ENCODE measurements around the gene HOXA3.

DNA sequence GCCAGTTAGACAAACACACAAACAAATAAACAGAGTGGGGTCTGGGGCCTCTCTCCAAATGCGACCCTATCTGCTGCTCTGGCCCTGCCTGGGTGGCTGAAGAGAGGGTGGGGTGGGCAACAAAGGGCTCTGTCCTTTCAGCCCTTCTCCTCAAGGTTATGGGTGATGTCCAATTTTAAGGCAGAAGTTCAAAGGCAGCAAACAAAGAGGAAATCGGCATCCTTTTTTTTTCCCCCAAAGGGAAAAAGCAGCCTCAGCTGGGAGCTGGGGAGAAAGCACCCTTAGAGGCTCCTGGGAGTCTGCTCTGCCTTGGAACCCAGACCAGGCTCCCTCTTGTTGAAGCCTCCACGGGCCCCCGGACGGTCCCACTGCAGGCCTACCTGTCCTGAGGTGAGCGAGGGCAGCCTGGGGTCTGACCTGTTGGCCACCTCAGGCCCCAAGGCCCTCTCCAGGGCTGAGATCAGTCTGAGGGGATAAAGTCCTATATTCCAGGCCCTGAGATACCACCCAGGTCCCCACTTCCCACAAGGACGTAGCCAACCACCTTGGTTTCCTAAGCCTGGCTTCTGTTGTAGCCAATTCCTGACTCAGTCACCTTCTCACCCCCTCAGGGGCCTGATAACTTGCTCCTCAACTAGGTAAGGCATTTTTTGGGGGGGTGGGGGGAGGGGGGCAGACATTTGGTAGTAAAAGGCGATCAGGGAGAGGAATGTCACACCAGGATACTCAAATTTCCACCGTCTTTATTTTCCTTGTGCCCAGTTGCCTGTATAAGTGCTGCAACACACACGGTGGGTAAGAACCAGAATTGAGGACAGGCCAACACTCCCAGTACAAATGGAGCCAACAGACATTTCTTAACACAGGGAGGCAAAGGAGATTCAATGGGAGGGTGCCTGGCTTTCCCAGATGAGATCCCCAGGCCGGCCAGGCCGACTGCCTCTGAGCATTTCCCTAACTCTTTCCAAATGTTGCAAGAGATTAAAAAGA, 28.3 kb upstream of the HOXA3 start:
- TF ChIP-seq, protein P1, sequence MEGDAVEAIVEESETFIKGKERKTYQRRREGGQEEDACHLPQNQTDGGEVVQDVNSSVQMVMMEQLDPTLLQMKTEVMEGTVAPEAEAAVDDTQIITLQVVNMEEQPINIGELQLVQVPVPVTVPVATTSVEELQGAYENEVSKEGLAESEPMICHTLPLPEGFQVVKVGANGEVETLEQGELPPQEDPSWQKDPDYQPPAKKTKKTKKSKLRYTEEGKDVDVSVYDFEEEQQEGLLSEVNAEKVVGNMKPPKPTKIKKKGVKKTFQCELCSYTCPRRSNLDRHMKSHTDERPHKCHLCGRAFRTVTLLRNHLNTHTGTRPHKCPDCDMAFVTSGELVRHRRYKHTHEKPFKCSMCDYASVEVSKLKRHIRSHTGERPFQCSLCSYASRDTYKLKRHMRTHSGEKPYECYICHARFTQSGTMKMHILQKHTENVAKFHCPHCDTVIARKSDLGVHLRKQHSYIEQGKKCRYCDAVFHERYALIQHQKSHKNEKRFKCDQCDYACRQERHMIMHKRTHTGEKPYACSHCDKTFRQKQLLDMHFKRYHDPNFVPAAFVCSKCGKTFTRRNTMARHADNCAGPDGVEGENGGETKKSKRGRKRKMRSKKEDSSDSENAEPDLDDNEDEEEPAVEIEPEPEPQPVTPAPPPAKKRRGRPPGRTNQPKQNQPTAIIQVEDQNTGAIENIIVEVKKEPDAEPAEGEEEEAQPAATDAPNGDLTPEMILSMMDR (IDR thresholded peaks at IDR 0.05), result no peak
- no peak for TF ChIP-seq POLR2AphosphoS5 (IDR thresholded peaks at IDR 0.05)

Data from gastroesophageal sphincter (tissue), 3 donors.